GM18526 (cell line): Measurements from ENCODE around the gene UCK1.

ENCODE experiments used
- POLR2A ChIP-seq: IDR thresholded peaks from 3 replicates; pipeline ENCODE4 v1.6.1; 2011; ENCODE audit not compliant: insufficient read length; ENCODE audit errors: extremely low read depth

The UCK1 gene

DNA sequence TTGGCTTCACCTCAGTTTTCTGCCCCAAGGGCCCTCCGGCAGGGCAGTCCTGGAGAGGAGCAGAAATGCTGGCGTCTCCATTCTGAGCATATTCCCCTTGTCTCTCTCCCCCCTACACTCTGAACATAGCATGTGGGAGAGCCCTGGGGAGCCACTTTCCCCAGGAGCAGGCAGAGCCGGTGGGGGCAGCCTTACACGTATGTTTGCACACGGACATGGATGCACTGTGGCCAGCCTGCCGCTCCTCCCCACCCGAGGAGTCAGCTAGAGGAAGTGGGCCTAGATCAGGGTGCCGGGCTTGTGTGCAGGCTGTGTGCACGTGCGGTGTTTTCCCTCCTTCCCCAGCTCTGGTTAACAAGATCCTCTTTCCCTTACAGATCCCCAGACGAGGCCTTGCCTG is 53.7 kb downstream of the UCK1 start:
- no peak for TF ChIP-seq POLR2A

GRCh38 chr9:131476777-131477345 is 54.2 kb downstream of the UCK1 start:
- no peak for TF ChIP-seq POLR2A

DNA sequence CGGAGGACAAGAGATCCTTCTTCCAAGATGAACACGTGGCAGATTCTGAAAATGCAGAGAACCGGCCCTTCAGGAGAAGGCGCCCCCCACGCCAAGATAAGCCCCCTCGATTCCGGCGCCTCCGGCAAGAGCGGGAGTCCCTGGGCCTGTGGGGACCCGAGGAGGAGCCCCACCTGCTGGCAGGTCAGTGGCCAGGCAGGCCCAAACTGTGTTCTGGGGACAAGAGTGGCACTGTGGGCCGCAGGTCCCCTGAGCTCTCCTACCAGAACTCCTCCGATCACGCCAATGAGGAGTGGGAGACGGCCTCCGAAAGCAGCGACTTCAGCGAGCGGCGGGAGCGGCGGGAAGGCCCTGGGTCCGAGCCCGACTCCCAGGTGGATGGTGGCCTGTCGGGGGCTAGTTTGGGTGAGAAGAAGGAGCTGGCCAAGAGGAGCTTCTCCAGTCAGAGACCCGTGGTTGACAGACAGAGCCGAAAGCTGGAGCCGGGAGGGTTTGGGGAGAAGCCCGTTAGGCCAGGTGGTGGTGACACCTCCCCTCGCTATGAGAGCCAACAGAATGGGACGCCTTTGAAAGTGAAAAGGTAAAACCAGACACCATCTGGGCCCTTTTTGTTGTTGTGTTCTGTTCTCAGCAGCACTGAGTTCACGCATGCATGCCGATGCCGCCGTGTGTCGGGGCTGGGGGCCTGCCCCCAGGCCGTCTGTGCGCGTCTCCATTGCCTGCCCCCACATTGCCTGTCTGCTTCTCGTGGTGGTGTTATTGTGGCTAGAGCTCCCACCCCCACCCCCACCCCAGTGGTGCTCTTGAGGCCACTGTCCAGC is 54.9 kb downstream of the UCK1 start:
- no peak for TF ChIP-seq POLR2A

DNA sequence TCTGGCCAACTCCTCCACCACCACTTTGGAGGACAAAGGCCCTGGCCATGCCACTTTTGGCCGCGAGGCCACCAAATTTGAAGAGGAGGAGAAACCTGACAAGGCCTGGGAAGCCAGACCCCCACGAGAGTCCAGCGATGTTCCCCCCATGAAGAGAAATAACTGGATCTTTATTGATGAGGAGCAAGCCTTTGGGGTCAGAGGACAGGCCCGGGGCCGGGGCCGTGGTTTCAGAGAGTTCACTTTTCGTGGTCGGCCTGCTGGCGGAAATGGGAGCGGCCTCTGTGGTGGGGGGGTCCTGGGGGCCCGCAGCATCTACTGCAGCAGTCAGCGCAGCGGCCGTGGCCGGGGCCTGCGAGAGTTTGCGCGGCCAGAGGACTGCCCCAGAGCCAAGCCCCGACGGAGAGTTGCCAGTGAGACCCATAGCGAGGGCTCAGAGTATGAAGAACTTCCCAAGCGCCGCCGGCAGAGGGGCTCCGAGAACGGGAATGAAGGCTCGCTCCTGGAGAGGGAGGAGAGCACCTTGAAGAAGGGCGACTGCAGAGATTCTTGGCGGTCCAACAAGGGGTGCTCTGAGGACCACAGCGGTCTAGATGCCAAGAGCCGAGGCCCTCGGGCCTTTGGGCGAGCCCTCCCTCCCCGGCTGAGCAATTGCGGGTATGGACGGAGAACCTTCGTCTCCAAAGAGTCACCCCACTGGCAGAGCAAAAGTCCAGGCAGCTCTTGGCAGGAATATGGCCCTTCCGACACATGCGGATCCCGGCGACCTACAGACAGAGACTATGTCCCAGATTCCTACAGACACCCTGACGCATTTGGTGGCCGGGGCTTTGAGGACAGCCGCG is 55.7 kb downstream of the UCK1 start:
- no peak for TF ChIP-seq POLR2A

DNA sequence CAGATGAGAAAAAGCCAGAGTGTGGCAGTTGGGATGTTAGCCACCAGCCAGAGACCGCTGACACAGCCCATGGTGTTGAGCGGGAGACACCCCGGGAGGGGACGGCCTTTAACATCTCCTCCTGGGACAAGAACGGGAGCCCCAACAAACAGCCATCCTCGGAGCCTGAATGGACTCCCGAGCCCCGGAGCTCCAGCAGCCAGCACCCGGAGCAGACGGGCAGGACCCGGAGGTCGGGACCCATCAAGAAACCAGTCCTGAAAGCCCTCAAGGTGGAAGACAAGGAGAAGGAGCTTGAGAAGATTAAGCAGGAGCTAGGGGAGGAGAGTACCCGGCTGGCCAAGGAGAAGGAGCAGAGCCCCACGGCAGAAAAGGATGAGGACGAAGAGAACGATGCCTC is 56.4 kb downstream of the UCK1 start:
- no peak for TF ChIP-seq POLR2A

DNA sequence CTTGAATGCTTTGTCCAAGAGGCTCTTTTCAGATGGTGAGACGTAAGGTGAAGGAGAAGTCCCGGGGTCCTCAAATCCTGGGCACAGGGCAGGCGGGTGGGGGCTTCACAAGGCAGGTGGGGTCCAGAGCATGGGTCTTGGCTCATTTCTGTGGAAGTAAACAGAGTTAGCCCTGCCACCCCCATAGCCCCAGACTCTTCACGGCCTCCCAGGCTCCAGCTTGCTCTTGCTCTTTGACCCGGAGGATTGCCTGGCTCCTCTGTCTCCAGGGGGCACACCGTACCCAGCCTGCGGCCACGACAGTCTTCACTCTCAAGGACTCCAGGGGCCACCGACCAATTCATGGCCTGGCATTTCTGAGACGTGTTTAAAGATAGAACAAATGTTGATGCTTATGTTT is 57.2 kb downstream of the UCK1 start:
- no peak for TF ChIP-seq POLR2A
